Stimulated activated CD4-positive, alpha-beta T cell treated with anti-CD3 and anti-CD28 coated beads, TNF-alpha, amount 100 ng/mL, for 1 hour (primary cell): Measurements from ENCODE around the gene KCTD20.

Experiments used
- DNase-seq, 3 donors: peaks; one replicate each; pipeline ENCODE4 v3.0.0-alpha.2; 2020; ENCODE audit warnings: low read depth in 3 of 3, low spot score in 1 of 3

The KCTD20 gene

GRCh38 chr6:36525346-36525745, 82.5 kb downstream of the KCTD20 start:
- no peak for DNase-seq

- DNase-seq: no peak
Measured at GRCh38 chr6:36526066-36526465, 83.3 kb downstream of the KCTD20 start.

GRCh38 chr6:36533321-36533720, 90.5 kb downstream of the KCTD20 start:
- no peak for DNase-seq

GRCh38 chr6:36536873-36537547, 94.2 kb downstream of the KCTD20 start:
- no peak for DNase-seq

DNA sequence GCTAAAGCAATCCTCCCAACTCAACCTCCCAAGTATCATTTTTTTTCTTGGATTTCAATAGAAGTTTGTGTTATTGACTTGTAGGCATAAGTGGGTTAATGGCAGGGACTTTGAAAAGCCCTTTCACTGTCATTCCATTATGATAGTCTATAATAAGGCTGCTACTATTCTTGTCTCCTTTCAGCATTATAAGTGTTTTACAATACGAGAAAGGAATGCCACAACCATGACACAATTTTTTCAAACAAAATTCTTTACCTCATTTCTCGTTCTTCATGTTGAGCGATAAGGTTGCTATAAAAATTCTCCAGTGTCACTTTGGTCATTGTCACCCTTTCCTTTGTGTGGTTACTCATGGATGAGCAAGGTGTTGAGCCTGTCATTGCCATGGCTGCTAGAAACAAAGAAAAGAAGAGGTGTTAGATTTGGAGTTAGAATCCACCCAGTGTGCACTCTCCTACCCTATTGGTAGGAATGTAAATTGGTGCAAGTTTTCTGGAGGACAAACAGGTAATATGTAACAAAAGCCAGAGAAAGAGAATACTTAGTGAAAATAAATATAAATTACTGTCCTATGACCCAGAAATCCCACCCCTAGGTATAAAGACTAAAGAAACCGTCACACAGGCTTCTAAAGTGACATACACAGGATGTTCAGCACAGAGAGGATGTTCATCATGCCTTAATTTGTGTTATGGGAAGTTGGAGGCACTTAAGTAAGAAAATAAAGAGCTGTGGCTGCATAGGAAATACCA, 97.2 kb downstream of the KCTD20 start:
- DNase-seq: no peak
